Measurements from ENCODE around the gene ACOT2.
"Not testable (repeated sequence)": the region's sequence is repeated elsewhere in the genome, so short reads cannot be mapped to it uniquely, and the experiment has no call there.

ACOT2 gene

DNA sequence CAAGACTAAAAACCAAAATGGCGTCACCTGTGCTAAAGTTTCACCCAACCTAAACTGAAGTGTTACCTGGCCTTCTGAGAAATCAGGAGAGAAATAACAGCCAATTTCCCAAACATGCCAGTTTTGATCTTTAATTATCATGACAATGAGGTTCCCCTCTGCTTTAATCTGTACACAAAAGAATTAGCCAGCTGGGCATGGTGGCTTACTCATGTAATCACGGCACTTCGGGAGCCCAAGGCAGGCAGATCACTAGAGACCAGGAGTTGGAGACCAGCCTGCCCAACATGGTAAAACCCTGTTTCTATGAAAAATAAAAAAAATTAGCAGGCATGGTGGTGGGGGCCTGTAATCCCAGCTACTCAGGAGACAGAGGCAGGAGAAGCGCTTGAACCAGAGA lies 15.2 kb upstream of the ACOT2 start:
- no peak overlapping the region for H3K14ac ChIP-seq (ENCODE audit: low read length)
- DNase-seq: no peak
- H3K9me3 ChIP-seq (ENCODE audit: insufficient read depth, low read depth, low read length): no peaks in the 10 kb centered on the region
- H3K36me3 ChIP-seq (ENCODE audit: control insufficient read depth in 1 of 2, insufficient read depth in 2 of 2, low read length in 2 of 2): no peaks in the 10 kb centered on the region
- no peak overlapping the region for H4K8ac ChIP-seq (ENCODE audit: low read depth, low read length)
- H3K9ac ChIP-seq (ENCODE audit: low read length): no peak overlapping the region
- H3K27me3 ChIP-seq (ENCODE audit: insufficient read depth, low read length): no peaks in the 10 kb centered on the region
- H3K4me3 ChIP-seq (ENCODE audit: low read depth, low read length): no peak overlapping the region
- H3K79me2 ChIP-seq (ENCODE audit: control insufficient read depth, insufficient read depth, low read length, poor library complexity): no peaks in the 10 kb centered on the region
- no peak overlapping the region for H3K18ac ChIP-seq (ENCODE audit: low read length)
- H3K79me1 ChIP-seq (ENCODE audit: low read length): no peaks in the 10 kb centered on the region
- no peak overlapping the region for H3K4ac ChIP-seq (ENCODE audit: low read depth, low read length)
- H4K91ac ChIP-seq (ENCODE audit: low read depth, low read length): no peak overlapping the region
- H4K12ac ChIP-seq (ENCODE audit: low read depth, low read length): no peak overlapping the region
- no peak overlapping the region for H2AFZ ChIP-seq (ENCODE audit: insufficient read depth, low read length, poor library complexity)
- no peak overlapping the region for H2AK5ac ChIP-seq (ENCODE audit: low read length)
- H2BK12ac ChIP-seq (ENCODE audit: low read length): no peak overlapping the region
- H3K27ac ChIP-seq (ENCODE audit: low read depth, low read length): no peak overlapping the region
- H3K4me2 ChIP-seq (ENCODE audit: low read length): no peak overlapping the region
- no peak overlapping the region for H3K23ac ChIP-seq (ENCODE audit: low read length)
- no peaks in the 10 kb centered on the region for H3K4me1 ChIP-seq (ENCODE audit: control insufficient read depth in 1 of 2, insufficient read depth in 2 of 2, low read length in 2 of 2)
- H2BK120ac ChIP-seq (ENCODE audit: insufficient read depth, low read length, poor library complexity): no peak overlapping the region
- no CpG with 5 or more reads among the region's 4 CpGs for WGBS (ENCODE audit: extremely low coverage, insufficient coverage, insufficient read length)
- no peak overlapping the region for H2BK5ac ChIP-seq (ENCODE audit: low read depth, low read length, poor library complexity)

DNA sequence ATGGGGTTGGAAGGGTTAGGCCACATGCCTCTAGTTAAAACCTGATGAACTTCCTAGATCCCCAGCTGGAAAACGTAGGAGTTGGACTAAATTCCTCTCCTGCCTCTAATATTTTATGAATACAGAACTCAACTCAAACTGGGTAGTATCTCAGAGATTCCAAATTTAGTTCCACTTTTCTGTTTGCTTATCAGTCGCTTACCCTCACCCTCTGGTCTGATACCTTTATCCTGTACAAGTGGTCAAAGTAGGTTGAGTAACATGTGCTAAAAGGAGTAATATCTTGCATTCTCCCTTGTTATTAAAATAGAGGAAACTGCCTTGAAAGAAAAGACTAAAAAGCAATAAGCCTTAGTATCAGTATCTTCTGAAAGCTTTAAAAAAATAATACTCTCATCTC lies 11.8 kb upstream of the ACOT2 start:
- H3K79me2 ChIP-seq (ENCODE audit: control insufficient read depth, insufficient read depth, low read length, poor library complexity); H2AFZ ChIP-seq (ENCODE audit: insufficient read depth, low read length, poor library complexity); H4K12ac ChIP-seq (ENCODE audit: low read depth, low read length); H3K23ac ChIP-seq (ENCODE audit: low read length); H3K4me1 ChIP-seq (ENCODE audit: control insufficient read depth in 1 of 2, insufficient read depth in 2 of 2, low read length in 2 of 2); H3K9ac ChIP-seq (ENCODE audit: low read length); H3K27ac ChIP-seq (ENCODE audit: low read depth, low read length); H3K79me1 ChIP-seq (ENCODE audit: low read length); H3K14ac ChIP-seq (ENCODE audit: low read length); H4K8ac ChIP-seq (ENCODE audit: low read depth, low read length); H3K4me2 ChIP-seq (ENCODE audit: low read length); H3K18ac ChIP-seq (ENCODE audit: low read length); H3K9me3 ChIP-seq (ENCODE audit: insufficient read depth, low read depth, low read length); H4K91ac ChIP-seq (ENCODE audit: low read depth, low read length); H2BK120ac ChIP-seq (ENCODE audit: insufficient read depth, low read length, poor library complexity); H2AK5ac ChIP-seq (ENCODE audit: low read length); H3K27me3 ChIP-seq (ENCODE audit: insufficient read depth, low read length); H3K4ac ChIP-seq (ENCODE audit: low read depth, low read length); H3K4me3 ChIP-seq (ENCODE audit: low read depth, low read length); H2BK12ac ChIP-seq (ENCODE audit: low read length); H2BK5ac ChIP-seq (ENCODE audit: low read depth, low read length, poor library complexity); H3K36me3 ChIP-seq (ENCODE audit: control insufficient read depth in 1 of 2, insufficient read depth in 2 of 2, low read length in 2 of 2): not testable (repeated sequence)
- no CpG with 5 or more reads among the region's 2 CpGs for WGBS (ENCODE audit: extremely low coverage, insufficient coverage, insufficient read length)
- DNase-seq: peak; percentile 41 to 81

DNA sequence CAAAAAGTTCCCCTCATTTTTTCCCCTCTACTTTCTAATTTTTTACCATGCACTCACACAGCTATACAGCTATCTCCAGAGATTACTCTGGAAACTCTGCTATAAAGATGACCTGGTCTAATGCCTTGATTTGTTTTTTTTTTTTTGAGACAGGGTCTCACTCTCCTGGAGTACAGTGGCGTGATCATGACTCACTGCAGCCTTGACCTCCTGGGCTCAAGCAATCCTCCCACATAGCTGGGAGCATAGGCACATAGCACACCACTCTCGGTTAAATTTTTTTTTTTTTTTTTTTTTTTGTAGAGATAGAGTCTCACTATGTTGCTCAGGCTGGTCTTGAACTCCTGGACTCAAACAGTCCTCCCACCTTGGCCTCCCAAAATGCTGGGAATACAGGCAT lies 10.8 kb upstream of the ACOT2 start:
- not testable (repeated sequence) for H3K36me3 ChIP-seq (ENCODE audit: control insufficient read depth in 1 of 2, insufficient read depth in 2 of 2, low read length in 2 of 2); DNase-seq; H3K79me1 ChIP-seq (ENCODE audit: low read length); H4K91ac ChIP-seq (ENCODE audit: low read depth, low read length); H3K79me2 ChIP-seq (ENCODE audit: control insufficient read depth, insufficient read depth, low read length, poor library complexity); H3K9ac ChIP-seq (ENCODE audit: low read length); H3K27me3 ChIP-seq (ENCODE audit: insufficient read depth, low read length); H4K12ac ChIP-seq (ENCODE audit: low read depth, low read length); H3K14ac ChIP-seq (ENCODE audit: low read length); H3K4me3 ChIP-seq (ENCODE audit: low read depth, low read length); H3K23ac ChIP-seq (ENCODE audit: low read length); H2BK5ac ChIP-seq (ENCODE audit: low read depth, low read length, poor library complexity); H3K4me1 ChIP-seq (ENCODE audit: control insufficient read depth in 1 of 2, insufficient read depth in 2 of 2, low read length in 2 of 2); H2AK5ac ChIP-seq (ENCODE audit: low read length); H2BK12ac ChIP-seq (ENCODE audit: low read length); H3K18ac ChIP-seq (ENCODE audit: low read length); H3K4ac ChIP-seq (ENCODE audit: low read depth, low read length); H2AFZ ChIP-seq (ENCODE audit: insufficient read depth, low read length, poor library complexity); H3K4me2 ChIP-seq (ENCODE audit: low read length); H4K8ac ChIP-seq (ENCODE audit: low read depth, low read length); H2BK120ac ChIP-seq (ENCODE audit: insufficient read depth, low read length, poor library complexity); H3K9me3 ChIP-seq (ENCODE audit: insufficient read depth, low read depth, low read length); H3K27ac ChIP-seq (ENCODE audit: low read depth, low read length)
- no CpG with 5 or more reads among the region's 2 CpGs for whole genome bisulfite sequencing (ENCODE audit: extremely low coverage, insufficient coverage, insufficient read length)

DNA sequence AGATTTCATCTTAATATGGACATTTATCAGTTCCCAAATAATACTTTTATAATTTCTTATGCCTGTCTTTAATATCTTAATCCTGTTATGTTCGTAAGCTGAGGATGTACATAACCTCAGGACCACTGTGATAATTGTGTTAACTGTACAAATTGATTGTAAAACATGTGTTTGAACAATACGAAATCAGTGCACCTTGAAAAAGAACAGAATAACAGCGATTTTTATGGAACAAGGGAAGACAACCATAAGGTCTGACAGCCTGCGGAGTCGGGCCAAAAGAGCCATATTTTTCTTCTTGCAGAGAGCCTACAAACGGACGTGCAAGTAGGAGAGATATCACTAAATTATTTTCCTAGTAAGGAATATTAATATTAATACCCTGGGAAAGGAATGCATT lies 6.8 kb upstream of the ACOT2 start:
- H2AK5ac ChIP-seq (ENCODE audit: low read length); H3K79me2 ChIP-seq (ENCODE audit: control insufficient read depth, insufficient read depth, low read length, poor library complexity); H3K14ac ChIP-seq (ENCODE audit: low read length); H3K9me3 ChIP-seq (ENCODE audit: insufficient read depth, low read depth, low read length); H3K4me2 ChIP-seq (ENCODE audit: low read length); H3K9ac ChIP-seq (ENCODE audit: low read length); H3K4me3 ChIP-seq (ENCODE audit: low read depth, low read length); H4K91ac ChIP-seq (ENCODE audit: low read depth, low read length); H3K27me3 ChIP-seq (ENCODE audit: insufficient read depth, low read length); H4K12ac ChIP-seq (ENCODE audit: low read depth, low read length); DNase-seq; H3K18ac ChIP-seq (ENCODE audit: low read length); H2BK5ac ChIP-seq (ENCODE audit: low read depth, low read length, poor library complexity); H3K36me3 ChIP-seq (ENCODE audit: control insufficient read depth in 1 of 2, insufficient read depth in 2 of 2, low read length in 2 of 2); H4K8ac ChIP-seq (ENCODE audit: low read depth, low read length); H2BK12ac ChIP-seq (ENCODE audit: low read length); H3K4me1 ChIP-seq (ENCODE audit: control insufficient read depth in 1 of 2, insufficient read depth in 2 of 2, low read length in 2 of 2); H3K23ac ChIP-seq (ENCODE audit: low read length); H2AFZ ChIP-seq (ENCODE audit: insufficient read depth, low read length, poor library complexity); H3K27ac ChIP-seq (ENCODE audit: low read depth, low read length); H3K4ac ChIP-seq (ENCODE audit: low read depth, low read length); H2BK120ac ChIP-seq (ENCODE audit: insufficient read depth, low read length, poor library complexity); H3K79me1 ChIP-seq (ENCODE audit: low read length): not testable (repeated sequence)
- WGBS (ENCODE audit: extremely low coverage, insufficient coverage, insufficient read length): no CpG with 5 or more reads among the region's 7 CpGs

DNA sequence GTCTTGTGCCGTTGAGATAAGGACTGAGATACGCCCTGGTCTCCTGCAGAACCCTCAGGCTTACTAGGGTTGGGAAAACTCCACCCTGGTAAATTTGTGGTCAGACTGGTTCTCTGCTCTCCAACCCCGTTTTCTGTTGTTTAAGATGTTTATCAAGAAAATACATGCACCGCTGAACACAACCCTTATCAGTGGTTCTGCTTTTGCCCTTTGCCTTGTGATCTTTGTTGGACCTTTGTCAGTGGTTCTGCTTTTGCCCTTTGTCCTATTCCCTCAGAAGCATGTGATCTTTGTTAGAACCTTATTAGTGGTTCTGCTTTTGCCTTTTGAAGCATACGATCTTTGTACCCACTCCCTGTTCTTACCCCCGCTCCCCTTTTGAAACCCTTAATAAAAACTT lies 6.3 kb upstream of the ACOT2 start:
- not testable (repeated sequence) for H3K18ac ChIP-seq (ENCODE audit: low read length); H3K27me3 ChIP-seq (ENCODE audit: insufficient read depth, low read length); H3K79me2 ChIP-seq (ENCODE audit: control insufficient read depth, insufficient read depth, low read length, poor library complexity); H3K9me3 ChIP-seq (ENCODE audit: insufficient read depth, low read depth, low read length); H2BK5ac ChIP-seq (ENCODE audit: low read depth, low read length, poor library complexity); H4K91ac ChIP-seq (ENCODE audit: low read depth, low read length); H4K8ac ChIP-seq (ENCODE audit: low read depth, low read length); H3K4me1 ChIP-seq (ENCODE audit: control insufficient read depth in 1 of 2, insufficient read depth in 2 of 2, low read length in 2 of 2); H4K12ac ChIP-seq (ENCODE audit: low read depth, low read length); H2BK120ac ChIP-seq (ENCODE audit: insufficient read depth, low read length, poor library complexity); H3K9ac ChIP-seq (ENCODE audit: low read length); H2AK5ac ChIP-seq (ENCODE audit: low read length); H3K36me3 ChIP-seq (ENCODE audit: control insufficient read depth in 1 of 2, insufficient read depth in 2 of 2, low read length in 2 of 2); H3K79me1 ChIP-seq (ENCODE audit: low read length); H3K4me3 ChIP-seq (ENCODE audit: low read depth, low read length); H3K23ac ChIP-seq (ENCODE audit: low read length); H3K4me2 ChIP-seq (ENCODE audit: low read length); H3K14ac ChIP-seq (ENCODE audit: low read length); H2BK12ac ChIP-seq (ENCODE audit: low read length); H2AFZ ChIP-seq (ENCODE audit: insufficient read depth, low read length, poor library complexity); H3K27ac ChIP-seq (ENCODE audit: low read depth, low read length); H3K4ac ChIP-seq (ENCODE audit: low read depth, low read length)
- WGBS (ENCODE audit: extremely low coverage, insufficient coverage, insufficient read length): no CpG with 5 or more reads among the region's 6 CpGs
- DNase-seq: peak; percentile 70 to 81
